ENCODE data around the gene ZNF91.
A peak's percentile ranks its signal among the peaks of the same experiment; 100 is the strongest.
"Not testable (repeated sequence)": the region's sequence is repeated elsewhere in the genome, so short reads cannot be mapped to it uniquely, and the experiment has no call there.

Gene ZNF91

GRCh38 chr19:23399443-23399842, 4.2 kb upstream of the ZNF91 start:
- DNase-seq (ENCODE audit: low read depth in 2 of 3, low spot score in 1 of 3), result no peak

DNA sequence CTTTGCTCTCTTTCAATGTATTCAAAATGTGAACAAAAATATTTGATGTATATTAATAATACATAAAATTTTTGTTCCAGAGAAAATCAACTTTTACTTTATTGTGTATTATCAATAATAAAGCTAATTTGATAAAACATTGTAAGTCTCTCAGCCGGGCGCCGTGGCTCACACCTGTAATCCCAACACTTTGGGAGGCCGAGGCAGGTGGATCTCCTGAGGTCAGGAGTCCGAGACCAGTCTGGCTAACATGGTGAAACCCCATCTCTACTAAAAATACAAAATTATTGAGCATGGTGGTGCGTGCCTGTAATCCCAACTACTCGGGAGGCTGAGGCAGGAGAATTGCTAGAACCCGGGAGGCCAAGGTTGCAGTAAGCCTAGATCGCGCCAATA, 449 bp upstream of the ZNF91 start:
- not testable (repeated sequence) for DNase-seq (ENCODE audit: low read depth in 2 of 3, low spot score in 1 of 3)

- peak in 2 of 3 donors; percentile 12 to 19 for DNase-seq (ENCODE audit: low read depth in 2 of 3, low spot score in 1 of 3)
These were observed 760 bp downstream of the ZNF91 start for GRCh38 chr19:23394511-23394910.

DNA sequence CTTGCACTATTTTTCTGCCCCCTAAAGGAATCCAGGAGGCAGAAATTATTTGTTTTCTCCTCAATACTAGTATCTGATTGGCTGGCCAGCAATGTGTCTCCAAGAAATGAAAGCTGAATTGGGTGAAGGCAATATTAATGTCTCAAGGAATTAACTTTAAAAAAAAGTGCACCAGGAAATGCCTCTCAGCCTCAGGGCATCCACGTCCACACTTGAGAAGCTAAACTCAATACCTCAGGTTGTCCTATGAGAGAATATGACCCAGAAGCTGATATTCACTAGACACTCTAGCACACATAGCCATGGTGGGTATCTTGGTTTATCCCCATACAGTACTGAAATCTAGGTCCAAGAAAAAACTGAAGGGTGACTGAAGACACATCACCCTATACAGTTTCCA, 2.1 kb downstream of the ZNF91 start:
- no peak for DNase-seq (ENCODE audit: low read depth in 2 of 3, low spot score in 1 of 3)

DNA sequence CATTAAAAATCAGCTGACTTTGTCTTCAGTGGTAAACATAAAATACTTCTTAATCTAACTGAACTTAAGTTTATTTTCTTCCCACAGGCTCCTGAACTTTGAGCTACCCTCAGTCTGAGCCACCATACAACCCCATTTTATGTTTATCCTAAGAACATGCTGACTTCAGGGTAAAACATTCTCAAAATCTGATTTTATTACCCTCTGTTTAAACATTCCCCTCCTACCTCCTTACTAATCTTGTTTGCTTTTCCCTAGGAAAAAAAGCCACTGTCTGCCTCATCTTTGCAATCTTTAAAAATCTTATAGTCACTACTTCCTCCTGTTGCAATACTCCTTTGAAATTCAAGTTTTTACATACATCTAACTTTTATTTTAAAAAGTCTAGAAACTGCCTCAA, 4.0 kb downstream of the ZNF91 start:
- no peak for DNase-seq (ENCODE audit: low read depth in 2 of 3, low spot score in 1 of 3)

DNA sequence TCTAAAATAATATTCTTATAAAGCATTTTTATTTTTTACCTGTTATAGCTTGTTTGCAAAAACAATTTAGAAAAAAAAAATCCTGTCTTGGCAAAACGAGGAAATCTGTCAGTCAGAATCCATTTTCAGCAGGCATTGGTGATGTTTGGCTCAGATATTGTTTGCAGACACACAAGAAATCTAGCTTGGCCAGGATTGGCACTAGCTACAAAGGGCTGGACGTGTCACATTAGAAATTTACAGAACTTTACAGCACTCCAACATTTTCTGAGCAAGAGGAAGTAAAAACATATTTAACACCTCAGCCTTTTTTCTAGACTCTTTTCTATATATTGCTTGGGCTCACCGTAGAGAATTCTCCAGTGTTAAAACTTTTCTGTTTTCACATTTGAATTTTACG, 9.9 kb downstream of the ZNF91 start:
- DNase-seq (ENCODE audit: low read depth in 2 of 3, low spot score in 1 of 3), result no peak

DNA sequence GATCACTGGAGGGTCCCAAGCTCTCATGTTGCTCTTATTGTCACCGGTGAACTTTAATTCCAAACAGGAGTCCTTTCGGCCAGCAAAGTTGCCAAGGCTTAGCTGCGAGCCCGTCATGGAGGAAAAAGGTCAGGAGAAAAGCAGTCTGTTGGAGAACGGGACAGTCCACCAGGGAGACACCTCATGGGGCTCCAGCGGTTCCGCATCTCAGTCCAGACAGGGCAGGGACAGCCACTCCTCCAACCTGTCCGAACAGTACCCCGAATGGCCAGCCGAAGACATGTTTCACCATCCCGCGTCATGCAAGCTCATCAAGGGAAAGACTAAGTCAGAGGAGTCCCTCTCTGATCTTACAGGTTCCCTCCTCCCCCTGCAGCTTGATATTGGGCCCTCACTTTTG, 10.4 kb downstream of the ZNF91 start:
- DNase-seq (ENCODE audit: low read depth in 2 of 3, low spot score in 1 of 3), result no peak

GRCh38 chr19:23384166-23384565, 11.1 kb downstream of the ZNF91 start:
- no peak for DNase-seq (ENCODE audit: low read depth in 2 of 3, low spot score in 1 of 3)

DNA sequence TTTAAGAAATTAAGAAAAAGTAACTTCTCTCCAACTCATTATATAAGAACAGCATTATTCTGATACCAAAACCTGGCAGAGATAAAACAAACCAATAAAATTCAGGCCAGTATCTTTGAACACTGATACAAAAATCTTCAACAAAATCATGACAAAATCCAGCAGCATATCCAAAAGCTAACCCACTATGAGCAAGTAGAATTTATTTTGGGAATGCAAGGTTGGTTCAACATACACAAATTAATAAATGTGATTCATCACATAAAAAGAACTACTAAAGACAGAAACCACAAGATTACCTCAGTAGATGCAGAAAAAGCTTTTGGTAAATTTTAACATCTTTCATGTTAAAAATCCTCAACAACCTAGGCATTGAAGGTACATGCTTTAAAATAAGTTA, 12.3 kb downstream of the ZNF91 start:
- no peak for DNase-seq (ENCODE audit: low read depth in 2 of 3, low spot score in 1 of 3)

GRCh38 chr19:23381114-23381513, 14.2 kb downstream of the ZNF91 start:
- no peak for DNase-seq (ENCODE audit: low read depth in 2 of 3, low spot score in 1 of 3)

DNA sequence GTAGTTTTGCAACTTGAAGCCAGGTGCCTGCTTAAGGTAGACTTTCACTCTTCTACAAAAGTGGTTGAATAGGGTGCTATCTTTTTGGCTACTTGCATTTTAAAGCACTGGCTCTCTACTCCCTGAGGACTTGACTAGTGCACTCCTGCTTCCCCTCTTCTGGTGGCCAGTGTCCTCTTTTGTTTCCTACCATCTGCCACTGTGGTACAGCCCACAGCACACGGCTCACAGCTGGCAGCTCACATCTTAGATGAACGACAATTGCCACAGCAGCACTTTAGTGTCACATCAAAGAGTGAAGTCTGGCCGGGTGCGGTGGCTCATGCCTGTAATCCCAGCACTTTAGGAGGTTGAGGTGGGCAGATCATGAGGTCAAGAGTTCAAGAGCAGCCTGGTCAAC, 15.6 kb downstream of the ZNF91 start:
- not testable (repeated sequence) for DNase-seq (ENCODE audit: low read depth in 2 of 3, low spot score in 1 of 3)

DNA sequence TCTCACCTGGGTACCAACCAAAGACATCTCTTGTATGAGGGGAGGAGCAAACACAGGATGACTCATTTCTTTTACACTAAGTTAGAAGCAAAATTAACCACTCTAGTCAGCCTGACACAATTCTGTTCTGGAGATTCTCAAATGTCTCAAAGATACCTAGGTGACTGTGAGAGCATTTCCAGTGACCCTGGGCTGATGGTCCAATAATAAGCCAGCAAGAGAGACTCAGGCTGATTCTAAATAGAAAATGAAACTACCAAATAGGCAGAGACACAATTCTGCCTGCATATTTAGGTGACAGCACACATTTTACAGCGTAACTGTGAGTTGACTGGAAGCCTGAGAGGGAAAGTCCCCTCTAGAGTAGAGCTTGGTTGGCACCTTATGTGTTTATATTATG, 16.3 kb downstream of the ZNF91 start:
- DNase-seq (ENCODE audit: low read depth in 2 of 3, low spot score in 1 of 3), result no peak

DNA sequence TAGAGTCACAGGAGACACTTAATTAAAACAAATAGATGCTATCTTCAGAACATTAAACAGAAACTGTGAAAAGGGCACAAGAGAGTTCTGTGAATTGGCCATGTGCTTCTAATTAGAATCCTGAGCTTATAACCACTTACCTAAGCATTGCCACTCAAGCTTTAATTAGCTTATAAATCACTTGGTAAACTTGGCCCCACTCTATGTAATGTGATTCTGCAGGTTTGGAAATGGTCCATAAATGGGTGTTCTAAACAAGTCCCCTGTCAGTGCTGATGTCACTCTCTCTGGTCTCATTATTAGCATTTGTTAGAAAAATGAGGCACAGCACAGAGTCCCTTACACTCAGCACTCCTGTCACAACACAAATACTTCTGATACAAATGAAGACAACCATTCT, 18.0 kb downstream of the ZNF91 start:
- DNase-seq (ENCODE audit: low read depth in 2 of 3, low spot score in 1 of 3), result no peak

GRCh38 chr19:23366437-23366836, 28.8 kb downstream of the ZNF91 start:
- DNase-seq (ENCODE audit: low read depth in 2 of 3, low spot score in 1 of 3), result no peak

GRCh38 chr19:23366031-23366430, 29.2 kb downstream of the ZNF91 start:
- not testable (repeated sequence) for DNase-seq (ENCODE audit: low read depth in 2 of 3, low spot score in 1 of 3)

DNA sequence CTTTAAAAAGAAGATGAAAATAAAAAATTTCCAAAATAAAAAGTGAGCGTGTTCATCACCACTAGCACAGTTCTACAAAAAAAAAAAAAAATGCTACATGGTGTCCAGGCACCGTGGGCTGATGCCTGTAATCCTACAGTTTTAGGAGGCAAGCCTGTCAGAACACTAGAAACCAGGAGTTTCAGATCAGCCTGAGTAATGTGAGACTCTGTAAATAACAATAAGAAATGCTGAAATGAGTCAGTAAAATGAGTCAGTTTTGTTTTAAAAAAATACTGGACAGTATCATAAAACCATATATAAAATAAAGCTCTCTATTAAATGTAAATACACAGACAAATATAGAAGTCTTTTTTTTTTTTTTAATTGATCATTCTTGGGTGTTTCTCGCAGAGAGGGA, 30.0 kb downstream of the ZNF91 start:
- DNase-seq (ENCODE audit: low read depth in 2 of 3, low spot score in 1 of 3), result no peak

- not testable (repeated sequence) for DNase-seq (ENCODE audit: low read depth in 2 of 3, low spot score in 1 of 3)
These were observed 33.4 kb downstream of the ZNF91 start for GRCh38 chr19:23361843-23362242.

GRCh38 chr19:23351806-23352205, 43.5 kb downstream of the ZNF91 start:
- DNase-seq (ENCODE audit: low read depth in 2 of 3, low spot score in 1 of 3), result no peak

DNA sequence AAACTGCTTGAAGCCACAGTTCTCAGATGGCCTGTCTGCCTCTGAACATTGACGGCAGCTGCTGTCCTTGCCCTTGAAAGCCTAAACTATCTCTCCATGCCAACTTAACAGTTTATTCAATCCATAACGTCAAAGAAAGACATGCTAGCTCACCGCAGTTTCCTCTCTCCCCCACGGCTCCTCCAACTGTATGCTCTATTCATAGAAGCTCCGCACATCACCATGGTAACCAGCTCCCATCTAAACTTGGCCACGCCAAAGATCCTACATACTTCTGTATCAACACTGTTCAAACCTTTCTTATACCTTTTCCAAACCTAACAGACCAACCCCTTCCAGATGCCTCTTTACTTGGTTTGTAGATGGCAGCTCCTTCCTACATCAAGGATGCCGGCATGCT, 48.6 kb downstream of the ZNF91 start:
- DNase-seq (ENCODE audit: low read depth in 2 of 3, low spot score in 1 of 3), result no peak

GRCh38 chr19:23345838-23346237, 49.4 kb downstream of the ZNF91 start:
- no peak for DNase-seq (ENCODE audit: low read depth in 2 of 3, low spot score in 1 of 3)

DNA sequence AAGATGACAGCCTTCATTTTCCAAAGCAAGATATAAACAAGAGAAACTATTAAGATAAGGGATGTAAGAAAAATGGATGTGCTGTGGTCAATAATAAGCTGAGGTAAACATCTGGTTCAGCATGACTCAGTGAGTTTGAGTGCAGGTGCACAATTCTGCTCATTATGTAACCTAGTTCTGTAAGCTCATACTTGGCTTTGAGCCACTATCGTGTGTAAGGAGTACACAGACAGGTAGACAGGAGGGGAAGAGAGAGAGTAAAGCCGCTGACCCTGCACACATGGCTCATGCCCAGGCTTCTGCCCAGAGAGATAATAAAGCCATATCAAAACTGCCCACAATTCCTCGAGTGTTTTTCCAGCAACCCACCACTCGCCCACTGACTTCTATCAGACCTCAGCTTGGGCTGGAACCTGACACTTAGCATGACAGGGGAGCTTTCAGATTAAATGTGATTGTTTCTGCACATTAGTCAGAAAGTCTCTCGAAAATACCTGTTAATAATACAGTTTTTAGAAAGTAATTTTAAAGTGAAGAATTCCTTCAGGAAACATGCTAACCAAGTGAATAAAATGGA, 51.7 kb downstream of the ZNF91 start:
- DNase-seq (ENCODE audit: low read depth in 2 of 3, low spot score in 1 of 3), result no peak

DNA sequence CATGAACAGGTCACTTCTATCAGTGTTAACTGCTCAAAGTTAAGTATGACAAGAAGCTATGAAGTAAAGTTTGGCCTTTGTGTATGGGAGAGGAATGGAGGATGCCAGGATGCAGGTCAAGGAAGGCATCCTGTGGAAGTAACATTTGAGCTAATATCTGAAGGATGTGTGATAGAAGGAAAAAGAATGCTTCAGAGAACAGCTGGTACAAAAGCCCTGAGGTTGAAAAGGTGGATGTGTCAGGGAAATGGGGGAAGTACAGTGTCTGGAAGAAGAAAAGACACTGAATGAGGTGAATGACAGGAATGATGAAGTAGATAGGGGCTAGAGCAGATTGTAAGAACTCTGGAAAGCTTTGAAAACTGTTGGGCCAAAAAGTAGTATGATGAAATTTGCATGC, 67.1 kb downstream of the ZNF91 start:
- DNase-seq (ENCODE audit: low read depth in 2 of 3, low spot score in 1 of 3), result no peak

DNA sequence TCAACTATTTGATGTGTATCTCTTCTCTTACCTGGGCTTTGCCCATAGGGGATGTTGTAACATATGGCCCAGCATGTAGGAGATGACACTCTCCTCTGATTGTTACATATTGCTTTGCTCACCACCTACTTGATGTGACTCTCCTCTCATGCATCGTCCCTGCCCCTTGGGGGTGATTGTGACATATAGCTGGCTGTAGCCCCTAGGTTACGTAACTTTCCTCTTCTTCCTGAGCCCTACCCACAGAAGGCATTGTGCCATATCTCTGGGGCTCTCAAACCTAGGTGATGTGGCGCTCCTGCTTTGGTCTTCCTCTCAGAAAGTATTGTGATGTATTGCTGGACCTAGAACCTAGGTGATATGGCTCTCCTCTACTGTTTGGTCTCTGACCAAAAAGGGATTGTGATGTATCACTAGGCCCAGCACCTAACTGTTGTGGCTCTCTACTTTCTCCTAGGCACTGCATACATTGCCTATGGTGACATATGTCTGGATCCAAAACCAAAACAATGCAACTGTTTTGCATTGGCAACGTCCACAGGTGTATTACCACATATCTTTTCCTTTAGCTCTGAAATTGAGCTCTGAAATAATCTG, 73.2 kb downstream of the ZNF91 start:
- no peak for DNase-seq (ENCODE audit: low read depth in 2 of 3, low spot score in 1 of 3)

All from stimulated activated CD4-positive, alpha-beta T cell treated with anti-CD3 and anti-CD28 coated beads, Interleukin-12 subunit alpha, Interleukin-12 subunit beta, amount 100 ng/mL, for 48 hours (primary cell).